ENCODE results near the gene GRAMD1A. TPM values are rescaled to one million over a fixed set of nuclear protein-coding genes. Genes with fewer than 3 reads are reported as not detected.
"Not testable (repeated sequence)": the region's sequence is repeated elsewhere in the genome, so short reads cannot be mapped to it uniquely, and the experiment has no call there.

The GRAMD1A gene
- total RNA-seq, 2 donors from 2014 or later, result 26.3 to 31.0 TPM

GRCh38 chr19:34995551-34995950 is 4.6 kb upstream of the GRAMD1A start:
- no peaks in the 10 kb centered on the region for H3K36me3 ChIP-seq
- peaks cover 23% of the 10 kb centered on the region for H3K4me1 ChIP-seq

GRCh38 chr19:34997071-34997617 is 3.0 kb upstream of the GRAMD1A start:
- Histone ChIP-seq H3K27me3 (no peaks in the 10 kb centered on the region), H3K9ac (ENCODE audit: low read depth in 2 of 2, low read length in 2 of 2) (no peak overlapping the region), H3K27ac (peak overlapping the region; percentile 47), H3K4me1 (peaks cover 23% of the 10 kb centered on the region), H3K4me3 (no peak overlapping the region), H3K36me3 (no peaks in the 10 kb centered on the region), H3K9me3 (no peaks in the 10 kb centered on the region)
- no peak for DNase-seq
- TF ChIP-seq CTCF (IDR thresholded peaks at IDR 0.05), result no peak
- intact Hi-C loops (cut with DNase I), result no loop called here

More at GRCh38 chr19:34995551-34995950, 4.6 kb upstream of the GRAMD1A start:
- peak overlapping the region in 1 of 2 donors; percentile 47 for H3K9ac ChIP-seq (ENCODE audit: low read depth in 2 of 2, low read length in 2 of 2)
- H3K27me3 ChIP-seq, result no peaks in the 10 kb centered on the region
- no peak for TF ChIP-seq CTCF (IDR thresholded peaks at IDR 0.05)
- intact Hi-C loops (cut with DNase I), result no loop called here
- no peaks in the 10 kb centered on the region for H3K9me3 ChIP-seq
- peak; percentile 41 for DNase-seq
- peak overlapping the region; percentile 55 for H3K27ac ChIP-seq
- H3K4me3 ChIP-seq, result no peak overlapping the region

DNA sequence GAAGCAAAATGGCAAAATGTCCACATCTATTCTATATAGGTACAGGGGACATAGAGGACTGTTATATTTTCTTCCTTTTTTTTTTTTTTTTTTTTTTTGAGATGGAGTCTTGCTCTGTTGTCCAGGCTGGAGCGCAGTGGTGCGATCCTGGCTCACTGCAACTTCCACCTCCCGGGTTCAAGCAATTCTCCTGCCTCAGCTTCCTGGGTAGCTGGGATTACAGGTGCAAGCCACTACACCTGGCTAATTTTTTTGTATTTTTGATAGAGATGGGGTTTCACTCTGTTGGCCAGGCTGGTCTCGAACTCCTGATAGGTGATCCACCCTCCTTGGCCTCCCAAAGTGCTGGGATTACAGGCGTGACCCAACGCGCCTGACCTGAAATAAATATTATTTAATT is 1.9 kb upstream of the GRAMD1A start:
- H3K9me3 ChIP-seq; H3K9ac ChIP-seq (ENCODE audit: low read depth in 2 of 2, low read length in 2 of 2); intact Hi-C loops (cut with DNase I); DNase-seq; H3K27ac ChIP-seq; H3K27me3 ChIP-seq; H3K36me3 ChIP-seq; H3K4me3 ChIP-seq: not testable (repeated sequence)
- peaks cover 27% of the 10 kb centered on the region for H3K4me1 ChIP-seq

DNA sequence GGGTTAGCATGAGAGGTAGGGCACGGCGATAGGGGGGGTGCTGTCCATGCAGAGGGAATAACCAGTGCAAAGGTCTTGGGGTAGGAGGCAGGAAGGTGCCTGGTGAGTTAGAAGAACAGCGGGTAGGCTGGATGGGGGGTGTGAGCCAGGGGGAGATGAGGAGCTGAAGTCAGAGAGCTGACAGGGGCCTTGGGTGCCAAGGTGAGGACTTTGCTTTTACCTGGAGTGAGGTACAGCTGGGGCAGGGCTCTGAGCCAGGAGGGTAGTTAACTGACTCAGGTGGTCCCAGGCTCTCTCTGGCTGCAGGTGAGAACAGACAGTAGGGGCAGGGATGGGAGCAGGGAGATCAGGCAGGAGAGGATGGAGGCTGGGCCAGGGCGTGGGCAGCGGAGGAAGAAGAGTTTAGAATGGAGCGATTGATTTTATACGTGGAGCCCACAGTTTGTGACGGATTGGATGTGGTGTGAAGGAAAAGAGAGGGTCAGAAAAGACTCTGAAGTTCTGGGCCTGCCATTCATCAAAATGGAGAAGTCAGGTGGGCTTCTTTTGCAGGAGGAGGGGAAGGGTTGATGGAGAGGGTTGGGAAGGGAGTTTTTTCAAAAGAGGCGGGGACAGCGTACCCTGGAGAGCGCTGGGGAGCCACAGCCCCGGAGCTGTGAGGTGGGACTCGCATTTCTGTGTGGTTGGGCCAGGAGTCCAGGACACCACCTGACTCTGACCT is 1.2 kb upstream of the GRAMD1A start:
- DNase-seq, result peak; percentile 25
- H3K27me3 ChIP-seq, result no peaks in the 10 kb centered on the region
- no peaks in the 10 kb centered on the region for H3K36me3 ChIP-seq
- H3K4me1 ChIP-seq, result peaks cover 27% of the 10 kb centered on the region
- H3K9me3 ChIP-seq, result no peaks in the 10 kb centered on the region
- no peak for TF ChIP-seq CTCF (IDR thresholded peaks at IDR 0.05)
- intact Hi-C loops (cut with DNase I), result no loop called here
- H3K27ac ChIP-seq, result peak overlapping the region; percentile 96
- peak overlapping the region; percentile 95 to 96 for H3K9ac ChIP-seq (ENCODE audit: low read depth in 2 of 2, low read length in 2 of 2)
- H3K4me3 ChIP-seq, result peak overlapping the region; percentile 79

GRCh38 chr19:35000338-35000646 is 169 bp downstream of the GRAMD1A start:
- Histone ChIP-seq H3K9ac (ENCODE audit: low read depth in 2 of 2, low read length in 2 of 2) (peak overlapping the region; percentile 91 to 95), H3K27ac (peak overlapping the region; percentile 96), H3K4me1 (peaks cover 14% of the 10 kb centered on the region), H3K27me3 (no peaks in the 10 kb centered on the region), H3K4me3 (peak overlapping the region; percentile 79), H3K9me3 (no peaks in the 10 kb centered on the region), H3K36me3 (no peaks in the 10 kb centered on the region)
- no peak for TF ChIP-seq CTCF (IDR thresholded peaks at IDR 0.05)
- no peak for DNase-seq
- intact Hi-C loops (cut with DNase I), result no loop called here

Measured in colonic mucosa (tissue), 4 donors.